ENCODE results near the gene ATP13A2. TPM values are rescaled to one million over a fixed set of nuclear protein-coding genes. Genes with fewer than 3 reads are reported as not detected.

Gene ATP13A2
- total RNA-seq, 1 donor from 2014 or later: 31.9 TPM

- intact Hi-C loops (cut with micrococcal nuclease): no loop called here
- CTCF ChIA-PET: no interaction called here
These were observed 24.8 kb downstream of the ATP13A2 start for GRCh38 chr1:16986962-16987361.

GRCh38 chr1:16986560-16986959 is 25.2 kb downstream of the ATP13A2 start:
- ChIA-PET POLR2A (no interaction called here), CTCF (no interaction called here)
- intact Hi-C loops (cut with micrococcal nuclease): no loop called here
- peaks cover 35% of the 10 kb centered on the region for H3K36me3 Mint-ChIP-seq (ENCODE audit: low read depth)
- H3K9me3 Mint-ChIP-seq: no peaks in the 10 kb centered on the region
- peaks cover 11% of the 10 kb centered on the region for H3K27me3 Mint-ChIP-seq
- H3K27ac Mint-ChIP-seq: no peak overlapping the region
- H3K4me1 Mint-ChIP-seq: no peaks in the 10 kb centered on the region
- DNase-seq (no peak), ATAC-seq (ENCODE audit: low read depth) (no peak)
- H3K4me3 Mint-ChIP-seq: no peak overlapping the region
- TF ChIP-seq CTCF (IDR thresholded peaks at IDR 0.05): no peak

More at GRCh38 chr1:16986962-16987361, 24.8 kb downstream of the ATP13A2 start:
- no peak for TF ChIP-seq CTCF (IDR thresholded peaks at IDR 0.05)
- H3K4me3 Mint-ChIP-seq: no peak overlapping the region
- H3K36me3 Mint-ChIP-seq (ENCODE audit: low read depth): peaks cover 35% of the 10 kb centered on the region
- H3K4me1 Mint-ChIP-seq: no peaks in the 10 kb centered on the region
- POLR2A ChIA-PET: no interaction called here
- ATAC-seq (ENCODE audit: low read depth) (no peak), DNase-seq (no peak)
- H3K27me3 Mint-ChIP-seq: peaks cover 9% of the 10 kb centered on the region
- H3K9me3 Mint-ChIP-seq: no peaks in the 10 kb centered on the region
- no peak overlapping the region for H3K27ac Mint-ChIP-seq

- Mint-ChIP-seq H3K27me3 (peaks cover 16% of the 10 kb centered on the region), H3K9me3 (no peaks in the 10 kb centered on the region), H3K4me3 (no peak overlapping the region), H3K4me1 (peaks cover 3% of the 10 kb centered on the region), H3K36me3 (ENCODE audit: low read depth) (peaks cover 31% of the 10 kb centered on the region), H3K27ac (no peak overlapping the region)
- ChIA-PET POLR2A (no interaction called here), CTCF (no interaction called here)
- ATAC-seq (ENCODE audit: low read depth) (no peak), DNase-seq (no peak)
- no peak for TF ChIP-seq CTCF (IDR thresholded peaks at IDR 0.05)
- intact Hi-C loops (cut with micrococcal nuclease): no loop called here
These were observed 25.6 kb downstream of the ATP13A2 start for GRCh38 chr1:16986113-16986512.

GRCh38 chr1:16984717-16985116 is 27.0 kb downstream of the ATP13A2 start:
- Mint-ChIP-seq H3K36me3 (ENCODE audit: low read depth) (peaks cover 25% of the 10 kb centered on the region), H3K4me3 (no peak overlapping the region), H3K9me3 (no peaks in the 10 kb centered on the region), H3K27ac (no peak overlapping the region), H3K27me3 (peaks cover 21% of the 10 kb centered on the region), H3K4me1 (peaks cover 8% of the 10 kb centered on the region)
- ATAC-seq (ENCODE audit: low read depth) (no peak), DNase-seq (no peak)
- ChIA-PET POLR2A (no interaction called here), CTCF (interaction anchor here (0.7 kb wide), 1 partner anchor 24 kb away, joined by 3 read pairs; no protein-coding TSS in a partner anchor)
- intact Hi-C loops (cut with micrococcal nuclease): no loop called here
- no peak for TF ChIP-seq CTCF (IDR thresholded peaks at IDR 0.05)

- CTCF ChIA-PET: no interaction called here
These were observed 28.1 kb downstream of the ATP13A2 start for GRCh38 chr1:16983649-16984048.

More at GRCh38 chr1:16983649-16984048, 28.1 kb downstream of the ATP13A2 start:
- Mint-ChIP-seq H3K4me3 (no peak overlapping the region), H3K27ac (no peak overlapping the region), H3K9me3 (no peaks in the 10 kb centered on the region), H3K4me1 (peaks cover 8% of the 10 kb centered on the region), H3K27me3 (peaks cover 21% of the 10 kb centered on the region), H3K36me3 (ENCODE audit: low read depth) (peaks cover 21% of the 10 kb centered on the region)
- no peak for TF ChIP-seq CTCF (IDR thresholded peaks at IDR 0.05)
- no peak for DNase-seq
- intact Hi-C loops (cut with micrococcal nuclease): no loop called here
- POLR2A ChIA-PET: no interaction called here
- no peak for ATAC-seq (ENCODE audit: low read depth)

Data from activated B cell treated with CpG ODN at 0.5 μM for 24 hours (primary cell).